Neural crest cell (in vitro differentiated cells): ENCODE measurements around the gene CEACAM8. TPM values are rescaled to one million over a fixed set of nuclear protein-coding genes. Genes with fewer than 3 reads are reported as not detected.

ENCODE experiments used
- DNase-seq: peaks from one replicate; pipeline ENCODE4 v3.0.0; 2021; ENCODE audit warnings: low read depth, mixed read lengths, low spot score
- H3K27ac Mint-ChIP-seq: one replicate; pipeline ENCODE4 v1.8.0; 2021; ENCODE audit warnings: mild to moderate bottlenecking, mixed read lengths; ENCODE audit not compliant: unreplicated experiment
- H3K27me3 Mint-ChIP-seq: 2 replicates; pipeline ENCODE4 v1.8.0; 2021; ENCODE audit warnings: low read depth, mild to moderate bottlenecking, mixed read lengths
- H3K36me3 Mint-ChIP-seq: 2 replicates; pipeline ENCODE4 v1.8.0; 2021; ENCODE audit warnings: low read depth, mild to moderate bottlenecking, mixed read lengths
- H3K4me1 Mint-ChIP-seq: 2 replicates; pipeline ENCODE4 v1.8.0; 2021; ENCODE audit warnings: mixed read lengths
- H3K4me3 Mint-ChIP-seq: one replicate; pipeline ENCODE4 v1.8.0; 2021; ENCODE audit warnings: mild to moderate bottlenecking, mixed read lengths
- H3K9me3 Mint-ChIP-seq: 2 replicates; pipeline ENCODE4 v1.8.0; 2021; ENCODE audit warnings: mixed read lengths
- CTCF ChIP-seq: fragments of 200-600 bp; sonication (generic); conservative IDR thresholded peaks from 2 replicates; pipeline ENCODE4 v1.5.0; 2021; ENCODE audit warnings: antibody characterized with exemption, mild to moderate bottlenecking
- total RNA-seq: library from RNA; stranded (reverse); gene quantifications from 2 replicates; pipeline ENCODE4 v1.2.1, GENCODE V29; 2021

CEACAM8 gene
- total RNA-seq, 1 donor from 2014 or later, result not detected

GRCh38 chr19:42584466-42584865, 10.3 kb downstream of the CEACAM8 start:
- no peak for DNase-seq
- Mint-ChIP-seq H3K9me3 (no peaks in the 10 kb centered on the region), H3K4me3 (no peak overlapping the region), H3K4me1 (no peaks in the 10 kb centered on the region), H3K27ac (no peak overlapping the region), H3K27me3 (peaks cover 72% of the 10 kb centered on the region), H3K36me3 (no peaks in the 10 kb centered on the region)
- TF ChIP-seq CTCF, result no peak

DNA sequence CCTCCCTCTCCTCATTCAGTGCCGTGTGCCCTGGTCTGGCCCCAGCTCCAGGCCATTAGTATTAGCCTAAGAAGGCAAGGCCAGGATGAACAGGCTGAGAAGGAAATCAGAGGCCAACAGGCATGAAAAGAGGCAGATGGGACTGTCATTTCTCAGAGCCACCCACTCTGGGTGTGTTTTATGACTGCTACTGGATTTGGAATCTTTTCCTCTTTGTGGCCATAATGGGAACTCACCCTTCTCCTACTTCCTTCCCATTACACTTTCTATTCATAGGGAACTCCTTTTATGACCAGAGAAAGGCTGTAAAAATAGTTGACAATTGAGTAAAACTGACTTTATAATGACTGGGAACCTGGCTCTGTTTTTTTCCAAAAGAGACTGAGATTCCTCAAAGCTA, 17.7 kb downstream of the CEACAM8 start:
- Mint-ChIP-seq H3K9me3 (no peaks in the 10 kb centered on the region), H3K27ac (no peak overlapping the region), H3K4me3 (no peak overlapping the region), H3K27me3 (peaks cover 64% of the 10 kb centered on the region), H3K36me3 (no peaks in the 10 kb centered on the region), H3K4me1 (no peaks in the 10 kb centered on the region)
- no peak for DNase-seq
- TF ChIP-seq CTCF, result no peak

- H3K9me3 Mint-ChIP-seq, result no peaks in the 10 kb centered on the region
- no peak overlapping the region for H3K4me3 Mint-ChIP-seq
- DNase-seq, result no peak
- H3K36me3 Mint-ChIP-seq, result no peaks in the 10 kb centered on the region
- TF ChIP-seq CTCF, result no peak
- H3K27ac Mint-ChIP-seq, result no peak overlapping the region
- H3K4me1 Mint-ChIP-seq, result no peaks in the 10 kb centered on the region
- H3K27me3 Mint-ChIP-seq, result peaks cover 66% of the 10 kb centered on the region
Measured at GRCh38 chr19:42576241-42576640, 18.5 kb downstream of the CEACAM8 start.

DNA sequence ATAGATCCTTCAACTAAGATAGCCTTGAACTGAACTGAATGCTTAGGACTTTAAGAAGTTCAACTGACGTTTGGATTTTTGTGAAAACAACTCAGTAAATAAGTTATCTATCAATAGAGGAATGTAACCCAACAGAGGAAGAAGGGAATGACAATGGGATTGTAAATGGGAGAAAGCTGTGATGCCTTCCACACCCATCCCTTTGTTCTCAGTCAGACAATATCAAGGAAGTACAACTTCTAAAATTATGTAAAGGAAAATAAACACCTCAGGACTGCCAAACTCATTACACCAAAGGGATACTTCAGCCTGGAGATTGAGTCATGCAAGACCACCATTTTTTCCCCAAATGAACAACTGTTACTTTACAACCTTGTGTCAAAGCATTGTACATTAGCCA, 21.1 kb downstream of the CEACAM8 start:
- Mint-ChIP-seq H3K36me3 (no peaks in the 10 kb centered on the region), H3K27ac (no peak overlapping the region), H3K27me3 (peaks cover 70% of the 10 kb centered on the region), H3K9me3 (no peaks in the 10 kb centered on the region), H3K4me1 (no peaks in the 10 kb centered on the region), H3K4me3 (no peak overlapping the region)
- no peak for TF ChIP-seq CTCF
- no peak for DNase-seq

DNA sequence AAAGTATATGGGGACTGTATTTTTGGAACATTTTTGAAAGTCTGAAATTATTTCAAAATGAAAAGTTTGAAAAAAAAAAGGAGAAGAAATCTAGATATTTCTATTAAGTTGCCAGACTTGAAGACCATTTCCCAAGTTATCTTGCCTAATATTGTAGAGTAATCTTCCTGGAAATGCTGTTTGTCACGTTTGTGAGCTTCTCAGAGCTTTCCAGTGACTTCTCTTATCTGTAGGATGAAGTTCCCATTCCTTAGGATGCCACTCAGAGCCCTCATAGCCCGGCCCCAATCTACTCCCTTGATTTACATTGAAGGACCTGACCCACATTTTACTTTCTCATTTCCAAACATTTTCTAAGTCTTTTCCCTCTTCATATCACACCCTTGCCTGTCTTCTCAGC, 23.6 kb downstream of the CEACAM8 start:
- no peaks in the 10 kb centered on the region for H3K36me3 Mint-ChIP-seq
- H3K9me3 Mint-ChIP-seq, result no peaks in the 10 kb centered on the region
- no peak for DNase-seq
- no peaks in the 10 kb centered on the region for H3K4me1 Mint-ChIP-seq
- TF ChIP-seq CTCF, result no peak
- no peak overlapping the region for H3K4me3 Mint-ChIP-seq
- peaks cover 64% of the 10 kb centered on the region for H3K27me3 Mint-ChIP-seq
- no peak overlapping the region for H3K27ac Mint-ChIP-seq

DNA sequence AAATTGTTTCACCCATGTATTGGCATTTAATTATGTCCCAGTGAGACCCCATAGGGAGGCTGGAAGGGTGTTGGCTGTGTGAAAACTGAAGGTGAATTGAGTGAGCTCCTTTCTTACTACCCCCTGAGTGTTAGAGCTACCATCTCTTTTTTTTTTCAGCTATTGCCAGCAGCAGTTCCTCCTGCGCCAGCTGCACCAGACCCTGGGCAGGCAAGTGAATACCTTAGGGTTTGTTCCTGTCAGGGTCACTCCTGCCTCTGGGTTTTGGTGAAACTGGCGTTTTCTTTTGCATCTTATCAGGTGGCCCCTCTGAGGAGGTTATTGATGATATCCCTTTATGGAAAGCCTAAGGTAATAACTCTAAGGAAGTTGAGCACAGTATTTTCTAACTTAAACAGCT, 25.5 kb downstream of the CEACAM8 start:
- Mint-ChIP-seq H3K9me3 (no peaks in the 10 kb centered on the region), H3K4me3 (no peak overlapping the region), H3K27me3 (peaks cover 56% of the 10 kb centered on the region), H3K4me1 (no peaks in the 10 kb centered on the region), H3K27ac (no peak overlapping the region), H3K36me3 (no peaks in the 10 kb centered on the region)
- TF ChIP-seq CTCF, result no peak
- DNase-seq, result no peak
